ENCODE measurements around the gene GALNT1. TPM values are rescaled to one million over a fixed set of nuclear protein-coding genes. Genes with fewer than 3 reads are reported as not detected.

Gene GALNT1
- polyA plus RNA-seq, 2 of the 4 experiments (the other 2 are of a cell fraction) = 97.4 to 113 TPM

DNA sequence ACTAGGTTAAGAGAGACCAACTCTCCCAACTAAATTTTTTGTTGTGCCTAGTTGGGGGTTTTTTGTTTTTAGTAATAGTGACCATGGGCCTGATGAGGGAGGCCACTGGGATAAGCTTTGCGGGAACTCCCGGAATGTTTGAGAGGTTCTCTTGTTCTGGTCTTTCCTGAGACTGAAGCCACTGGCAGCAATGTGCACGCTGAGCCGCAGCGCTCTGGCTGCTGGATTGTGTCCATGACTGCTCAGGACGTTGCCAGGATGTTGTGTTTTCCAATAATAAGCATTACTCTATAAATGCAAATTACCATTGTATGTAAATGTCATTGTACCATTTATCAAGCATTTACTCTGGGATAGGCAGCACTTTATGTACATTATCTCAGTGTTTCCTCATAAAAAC lies 126.1 kb downstream of the GALNT1 start:
- no peak overlapping the region for H3K4me3 ChIP-seq
- peaks cover 6% of the 10 kb centered on the region; the same call in 2 of the 3 replicates for H3K4me1 ChIP-seq
- ChIA-PET CTCF (no interaction called here), POLR2A (no interaction called here)
- TF ChIP-seq, protein P1, sequence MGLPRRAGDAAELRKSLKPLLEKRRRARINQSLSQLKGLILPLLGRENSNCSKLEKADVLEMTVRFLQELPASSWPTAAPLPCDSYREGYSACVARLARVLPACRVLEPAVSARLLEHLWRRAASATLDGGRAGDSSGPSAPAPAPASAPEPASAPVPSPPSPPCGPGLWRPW (IDR thresholded peaks at IDR 0.05) = no peak
- TF ChIP-seq, protein P2, sequence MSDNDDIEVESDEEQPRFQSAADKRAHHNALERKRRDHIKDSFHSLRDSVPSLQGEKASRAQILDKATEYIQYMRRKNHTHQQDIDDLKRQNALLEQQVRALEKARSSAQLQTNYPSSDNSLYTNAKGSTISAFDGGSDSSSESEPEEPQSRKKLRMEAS (IDR thresholded peaks at IDR 0.05) = no peak
- no peak for TF ChIP-seq GATA3 (IDR thresholded peaks at IDR 0.05; ENCODE audit: borderline replicate concordance)
- TF ChIP-seq MAFK (IDR thresholded peaks at IDR 0.05; ENCODE audit: partially characterized antibody) = no peak
- no peak for TF ChIP-seq EHF (CRISPR knock-in tag; IDR thresholded peaks at IDR 0.05)
- TF ChIP-seq ZFP36 (IDR thresholded peaks at IDR 0.05; ENCODE audit: borderline replicate concordance, partially characterized antibody) = no peak
- no peak for TF ChIP-seq NPAS2 (CRISPR knock-in tag; IDR thresholded peaks at IDR 0.05; ENCODE audit: borderline replicate concordance)
- TF ChIP-seq CHD2 (IDR thresholded peaks at IDR 0.05; ENCODE audit: low read length, partially characterized antibody) = no peak
- TF ChIP-seq, protein P3, sequence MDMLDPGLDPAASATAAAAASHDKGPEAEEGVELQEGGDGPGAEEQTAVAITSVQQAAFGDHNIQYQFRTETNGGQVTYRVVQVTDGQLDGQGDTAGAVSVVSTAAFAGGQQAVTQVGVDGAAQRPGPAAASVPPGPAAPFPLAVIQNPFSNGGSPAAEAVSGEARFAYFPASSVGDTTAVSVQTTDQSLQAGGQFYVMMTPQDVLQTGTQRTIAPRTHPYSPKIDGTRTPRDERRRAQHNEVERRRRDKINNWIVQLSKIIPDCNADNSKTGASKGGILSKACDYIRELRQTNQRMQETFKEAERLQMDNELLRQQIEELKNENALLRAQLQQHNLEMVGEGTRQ (IDR thresholded peaks at IDR 0.05) = no peak
- no peak for TF ChIP-seq TFCP2L1 (CRISPR knock-in tag; IDR thresholded peaks at IDR 0.05)
- no peak for TF ChIP-seq RFX5 (IDR thresholded peaks at IDR 0.05)
- TF ChIP-seq, protein P4, sequence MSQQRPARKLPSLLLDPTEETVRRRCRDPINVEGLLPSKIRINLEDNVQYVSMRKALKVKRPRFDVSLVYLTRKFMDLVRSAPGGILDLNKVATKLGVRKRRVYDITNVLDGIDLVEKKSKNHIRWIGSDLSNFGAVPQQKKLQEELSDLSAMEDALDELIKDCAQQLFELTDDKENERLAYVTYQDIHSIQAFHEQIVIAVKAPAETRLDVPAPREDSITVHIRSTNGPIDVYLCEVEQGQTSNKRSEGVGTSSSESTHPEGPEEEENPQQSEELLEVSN (IDR thresholded peaks at IDR 0.05; ENCODE audit: borderline replicate concordance, low read depth) = no peak
- no peak for TF ChIP-seq ZNF302 (CRISPR knock-in tag; IDR thresholded peaks at IDR 0.05)
- no peak for TF ChIP-seq CBX8 (IDR thresholded peaks at IDR 0.05)
- no peak for TF ChIP-seq EHMT2 (IDR thresholded peaks at IDR 0.05; ENCODE audit: low read depth)
- ATAC-seq (no peak), DNase-seq (ENCODE audit: low read depth in 1 of 2, low spot score in 1 of 2) (no peak), FAIRE-seq (no peak)
- no peak overlapping the region for H3K27ac ChIP-seq
- 83% methylated on average over 6 of the region's 6 CpGs for WGBS (ENCODE audit: missing lambda C conversion rate)
- no peak overlapping the region for H3K4me2 ChIP-seq
- no peaks in the 10 kb centered on the region for H3K9me3 ChIP-seq

DNA sequence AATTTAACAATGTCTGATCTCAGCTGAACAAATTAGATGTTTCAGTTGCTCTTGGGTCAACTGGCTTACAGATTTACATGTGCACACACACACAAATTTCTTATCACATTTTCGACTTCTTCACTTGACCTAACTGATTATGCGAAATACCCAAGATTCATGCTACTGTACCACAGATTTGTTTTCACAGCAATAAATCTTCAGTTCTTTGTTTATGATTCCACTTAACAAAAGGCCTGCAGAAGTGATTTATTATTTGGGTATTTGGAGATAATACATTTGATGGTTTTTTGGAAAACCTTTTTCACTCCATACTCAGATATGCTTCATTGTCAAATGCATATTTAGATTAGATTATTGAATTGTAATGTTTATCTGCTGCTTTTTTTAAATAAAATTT lies 129.0 kb downstream of the GALNT1 start:
- TF ChIP-seq ZNF302 (CRISPR knock-in tag; IDR thresholded peaks at IDR 0.05) = no peak
- TF ChIP-seq GATA3 (IDR thresholded peaks at IDR 0.05; ENCODE audit: borderline replicate concordance) = no peak
- no peak for TF ChIP-seq NFE2L2 (conservative IDR thresholded peaks at IDR 0.05; ENCODE audit: low read length)
- no peak for TF ChIP-seq BHLHE40 (IDR thresholded peaks at IDR 0.05; ENCODE audit: low read depth, low read length)
- no peak for TF ChIP-seq RARB (CRISPR knock-in tag; IDR thresholded peaks at IDR 0.05)
- no peak for TF ChIP-seq EHMT2 (IDR thresholded peaks at IDR 0.05; ENCODE audit: low read depth)
- no peak for TF ChIP-seq ESRRA (IDR thresholded peaks at IDR 0.05; ENCODE audit: borderline replicate concordance, low read length)
- TF ChIP-seq HOXB13 (CRISPR knock-in tag; IDR thresholded peaks at IDR 0.05; ENCODE audit: low read depth) = no peak
- TF ChIP-seq FOSL2 (IDR thresholded peaks at IDR 0.05) = no peak
- TF ChIP-seq FOSL2 (CRISPR knock-in tag; IDR thresholded peaks at IDR 0.05) = no peak
- TF ChIP-seq, protein P4 (IDR thresholded peaks at IDR 0.05; ENCODE audit: borderline replicate concordance, low read depth) = no peak
- no peak for TF ChIP-seq MAFK (IDR thresholded peaks at IDR 0.05; ENCODE audit: partially characterized antibody)
- TF ChIP-seq PHF8 (IDR thresholded peaks at IDR 0.05; ENCODE audit: borderline replicate concordance, low read depth) = no peak
- no peak for TF ChIP-seq HEYL (CRISPR knock-in tag; IDR thresholded peaks at IDR 0.05)
- no peak for TF ChIP-seq MYC (IDR thresholded peaks at IDR 0.05; ENCODE audit: borderline replicate concordance, low read length)
- TF ChIP-seq NR3C1 (IDR thresholded peaks at IDR 0.05) = no peak
- TF ChIP-seq, protein P3 (IDR thresholded peaks at IDR 0.05) = no peak
- no peak for TF ChIP-seq CHD2 (IDR thresholded peaks at IDR 0.05; ENCODE audit: low read length, partially characterized antibody)
- TF ChIP-seq FOXS1 (CRISPR knock-in tag; IDR thresholded peaks at IDR 0.05) = no peak
- TF ChIP-seq POLR2AphosphoS2 (conservative IDR thresholded peaks at IDR 0.05; ENCODE audit: low read length) = no peak
- no peak for TF ChIP-seq CHD4 (IDR thresholded peaks at IDR 0.05; ENCODE audit: borderline replicate concordance)
- ATAC-seq (no peak), FAIRE-seq (no peak), DNase-seq (ENCODE audit: low read depth in 1 of 2, low spot score in 1 of 2) (no peak)
- H3K4me3 ChIP-seq = no peak overlapping the region
- 95% methylated on average over 2 of the region's 2 CpGs for WGBS (ENCODE audit: missing lambda C conversion rate)
- no peaks in the 10 kb centered on the region for H3K4me1 ChIP-seq
- H3K4me2 ChIP-seq = no peak overlapping the region
- H3K27ac ChIP-seq = no peak overlapping the region
- POLR2A ChIA-PET = no interaction called here
- CTCF ChIA-PET = interaction anchor here (1.2 kb wide), 1 partner anchor 25 kb away, joined by 3 read pairs; no protein-coding TSS in a partner anchor
- no peaks in the 10 kb centered on the region for H3K9me3 ChIP-seq
